H1 (cell line): ENCODE results near the gene CERKL. TPM values are rescaled to one million over a fixed set of nuclear protein-coding genes. Genes with fewer than 3 reads are reported as not detected.

Source experiments
- CTCF ChIA-PET: fragments of 300-600 bp; sonication (Branson Sonifier 250); formaldehyde crosslinking; loops from one replicate; lab custom pipeline; 2021; ENCODE audit not compliant: partially characterized antibody; lab: Charles Lee
- POLR2A ChIA-PET: fragments of 300-600 bp; sonication (Branson Sonifier 250); formaldehyde crosslinking; loops from one replicate; lab custom pipeline; 2021; ENCODE audit warnings: inconsistent platforms; ENCODE audit not compliant: partially characterized antibody; lab: Charles Lee
- DNase-seq, 2 experiments: peaks; one replicate each; pipeline versions ENCODE4 v3.0.0 to v3.0.0-alpha.2; 2010 to 2022; ENCODE audit warnings: low spot score in 2 of 2, low read depth in 1 of 2, mixed read lengths in 1 of 2
- FAIRE-seq: peaks from 2 replicates; lab custom pipeline; 2011; peaks lifted over from hg19 to GRCh38; lab: Jason Lieb, UNC
- H2AFZ ChIP-seq: 2 replicates; pipeline ENCODE4 v1.8.1; 2012; ENCODE audit warnings: low read length, inconsistent platforms
- H2AK5ac ChIP-seq: 2 replicates; pipeline ENCODE4 v1.6.1; 2013; ENCODE audit warnings: low read depth, low read length
- H2BK120ac ChIP-seq: replicated peaks from 2 replicates; pipeline ENCODE3; 2013; ENCODE audit warnings: low read depth, low read length, inconsistent platforms
- H2BK12ac ChIP-seq: 2 replicates; pipeline ENCODE4 v1.6.1; 2013; ENCODE audit warnings: low read depth, low read length
- H2BK15ac ChIP-seq: 2 replicates; pipeline ENCODE4 v1.6.1; 2013; ENCODE audit warnings: low read length
- H2BK20ac ChIP-seq: 2 replicates; pipeline ENCODE4 v1.6.1; 2013; ENCODE audit warnings: low read length
- H2BK5ac ChIP-seq: 2 replicates; pipeline ENCODE4 v1.6.1; 2013; ENCODE audit warnings: low read depth, low read length
- H3K14ac ChIP-seq: 2 replicates; pipeline ENCODE4 v1.6.1; 2013; ENCODE audit warnings: inconsistent platforms; ENCODE audit not compliant: insufficient read length
- H3K18ac ChIP-seq: 2 replicates; pipeline ENCODE4 v1.6.1; 2013; ENCODE audit warnings: low read length; ENCODE audit errors: extremely low read depth
- H3K23ac ChIP-seq: 2 replicates; pipeline ENCODE4 v1.6.1; 2013; ENCODE audit warnings: inconsistent platforms; ENCODE audit not compliant: insufficient read length
- H3K23me2 ChIP-seq: 2 replicates; pipeline ENCODE4 v1.6.1; 2013; ENCODE audit warnings: low read depth, low read length
- H3K27ac ChIP-seq: 2 replicates; pipeline ENCODE4 v1.6.1; 2011; ENCODE audit warnings: low read depth, low read length, inconsistent platforms
- H3K27me3 ChIP-seq, 4 experiments: replicated peaks in 1 of 4; 1 replicate in 1 of 4; 2 replicates in 3 of 4; pipeline versions ENCODE4 v1.6.1 to v1.8.1; 2011 to 2013; ENCODE audit warnings: low read length in 3 of 4, mild to moderate bottlenecking in 3 of 4, inconsistent platforms in 2 of 4, mixed read lengths in 2 of 4, moderate library complexity in 1 of 4; ENCODE audit not compliant: control insufficient read depth in 3 of 4, insufficient read depth in 3 of 4; ENCODE audit errors: extremely low read depth in 1 of 4
- H3K36me3 ChIP-seq, 4 experiments: 2 replicates each; pipeline versions ENCODE4 v1.6.1 to v1.8.1; 2011 to 2013; ENCODE audit warnings: mild to moderate bottlenecking in 4 of 4, low read length in 3 of 4, moderate library complexity in 2 of 4, control low read depth in 1 of 4, inconsistent platforms in 1 of 4; ENCODE audit not compliant: insufficient read depth in 4 of 4, control insufficient read depth in 2 of 4
- H3K4ac ChIP-seq: replicated peaks from 2 replicates; pipeline ENCODE3; 2013; ENCODE audit warnings: low read length, low read depth, mixed read lengths, inconsistent platforms; ENCODE audit not compliant: insufficient read length
- H3K4me1 ChIP-seq, 4 experiments: replicated peaks in 1 of 4; 1 replicate in 1 of 4; 2 replicates in 3 of 4; pipeline versions ENCODE4 v1.6.1 to v1.8.1; 2011 to 2013; ENCODE audit warnings: low read length in 3 of 4, inconsistent platforms in 2 of 4, mixed read lengths in 1 of 4; ENCODE audit not compliant: insufficient read depth in 4 of 4, control insufficient read depth in 3 of 4
- H3K4me2 ChIP-seq, 2 experiments: 2 replicates each; pipeline versions ENCODE4 v1.6.1 to v1.8.1; 2011 to 2013; ENCODE audit warnings: low read depth in 2 of 2, low read length in 2 of 2, control low read depth in 1 of 2, inconsistent platforms in 1 of 2, mild to moderate bottlenecking in 1 of 2; ENCODE audit not compliant: insufficient read depth in 1 of 2
- H3K4me3 ChIP-seq, 4 experiments: fragments of 200-600, 300-600 bp in 1 of 4; sonication (generic), shearing (Covaris generic), sonication (Bioruptor Twin) in 1 of 4; 2 replicates each; pipeline versions ENCODE4 v1.5.1 to v1.8.1; 2011 to 2016; ENCODE audit warnings: low read length in 4 of 4, low read depth in 3 of 4, control low read depth in 2 of 4, inconsistent platforms in 2 of 4, mild to moderate bottlenecking in 2 of 4, mixed read lengths in 1 of 4, moderate library complexity in 1 of 4; ENCODE audit not compliant: insufficient read depth in 2 of 4; ENCODE audit errors: extremely low read depth in 1 of 4
- H3K56ac ChIP-seq: replicated peaks from 2 replicates; pipeline ENCODE3; 2013; ENCODE audit warnings: low read depth, mild to moderate bottlenecking, mixed read lengths, low read length, inconsistent platforms; ENCODE audit not compliant: insufficient read length
- H3K79me1 ChIP-seq: 2 replicates; pipeline ENCODE4 v1.6.1; 2013; ENCODE audit warnings: low read depth, low read length, control low read depth
- H3K79me2 ChIP-seq, 2 experiments: 2 replicates each; pipeline versions ENCODE4 v1.6.1 to v1.8.1; 2012 to 2013; ENCODE audit warnings: low read length in 2 of 2, mild to moderate bottlenecking in 2 of 2, inconsistent platforms in 1 of 2; ENCODE audit not compliant: insufficient read depth in 2 of 2, control insufficient read depth in 1 of 2
- H3K9ac ChIP-seq, 4 experiments: replicated peaks in 1 of 4; 1 replicate in 1 of 4; 2 replicates in 3 of 4; pipeline versions ENCODE4 v1.6.1 to v1.8.1; 2011 to 2013; ENCODE audit warnings: low read depth in 3 of 4, low read length in 3 of 4, control low read depth in 2 of 4, mild to moderate bottlenecking in 2 of 4, moderate library complexity in 2 of 4, inconsistent platforms in 1 of 4; ENCODE audit errors: extremely low read depth in 1 of 4
- H3K9me3 ChIP-seq, 2 experiments: 2 replicates each; pipeline versions ENCODE4 v1.6.1 to v1.8.1; 2012 to 2013; ENCODE audit warnings: mild to moderate bottlenecking in 2 of 2, moderate library complexity in 2 of 2, control low read depth in 1 of 2, inconsistent platforms in 1 of 2, low read depth in 1 of 2, low read length in 1 of 2, mixed read lengths in 1 of 2; ENCODE audit not compliant: insufficient read depth in 2 of 2
- H4K20me1 ChIP-seq, 2 experiments: replicated peaks in 1 of 2; 2 replicates each; pipeline versions ENCODE3 to v1.8.1; 2011 to 2013; ENCODE audit warnings: inconsistent platforms in 2 of 2, low read length in 2 of 2, mild to moderate bottlenecking in 1 of 2; ENCODE audit not compliant: insufficient read depth in 2 of 2, control insufficient read depth in 1 of 2
- H4K5ac ChIP-seq: 2 replicates; pipeline ENCODE4 v1.6.1; 2013; ENCODE audit warnings: low read length, low read depth, mixed read lengths, inconsistent platforms; ENCODE audit not compliant: insufficient read length
- H4K8ac ChIP-seq: 2 replicates; pipeline ENCODE4 v1.8.0; 2013; ENCODE audit warnings: mild to moderate bottlenecking, moderate library complexity, low read length, inconsistent platforms; ENCODE audit not compliant: insufficient read depth; ENCODE audit errors: extremely low read depth
- H4K91ac ChIP-seq: replicated peaks from 2 replicates; pipeline ENCODE3; 2013; ENCODE audit warnings: low read length, mixed read lengths, inconsistent platforms; ENCODE audit not compliant: insufficient read length
- ATF2 ChIP-seq: IDR thresholded peaks from 2 replicates; pipeline ENCODE4 v1.6.1; 2012; ENCODE audit warnings: low read length, inconsistent platforms
- KDM5A ChIP-seq: fragments of 200-600 bp; IDR thresholded peaks from 2 replicates; pipeline ENCODE4 v1.7.1; 2012; ENCODE audit warnings: mild to moderate bottlenecking, low read length, inconsistent platforms, mixed read lengths
- NRF1 ChIP-seq: IDR thresholded peaks from 2 replicates; pipeline ENCODE4 v1.6.1; 2011; ENCODE audit warnings: mild to moderate bottlenecking, low read depth, low read length, improper control_type of control experiment
- POLR2A ChIP-seq, 2 experiments: IDR thresholded peaks; 1 replicate in 1 of 2; 2 replicates in 1 of 2; pipeline ENCODE4 v1.6.1; 2011; ENCODE audit warnings: low read depth in 2 of 2, low read length in 2 of 2, mild to moderate bottlenecking in 2 of 2; ENCODE audit errors: control extremely low read depth in 1 of 2
- WGBS, 2 experiments: shearing (Covaris generic) in 1 of 2; methylation state at CpG; one replicate each; pipeline versions ENCODE4 v1.1.6 to v1.1.7; 2013 to 2015; ENCODE audit warnings: low lambda C conversion rate in 2 of 2, mixed read lengths in 2 of 2, inconsistent platforms in 1 of 2, low coverage in 1 of 2, missing lambda C conversion rate in 1 of 2; ENCODE audit not compliant: insufficient replicate concordance in 2 of 2, insufficient coverage in 1 of 2, insufficient read length in 1 of 2; ENCODE audit errors: extremely low coverage in 1 of 2, missing lambda C conversion rate in 1 of 2; 5-methylcytosine and 5-hydroxymethylcytosine counted together
- polyA plus RNA-seq, 7 experiments: library from polyadenylated mRNA; depleted of rRNA in 3 of 7; stranded (reverse) in 5 of 7; unstranded in 2 of 7; fragments of >200 nt in 5 of 7; fragments of 200-250 nt in 2 of 7; gene quantifications; 1 replicate in 5 of 7; 2 replicates in 1 of 7; 4 replicates in 1 of 7; pipeline versions ENCODE4 v1.2.1 to v1.2.3, GENCODE V29; 2011 to 2013; ENCODE audit warnings: missing spikeins in 2 of 7, mixed read lengths in 2 of 7
- total RNA-seq: library from RNA; stranded (reverse); fragmentation: NEBNext Ultra II Directional; extraction: Animal tissue kit (Norgen Biotek cat#: 25700); gene quantifications from 2 replicates; pipeline ENCODE4 v1.2.1, GENCODE V29; 2021

Gene CERKL
- total and polyA plus RNA-seq, 2 of the 8 experiments (the other 6 are each of a cell fraction or from before 2014, with no cell fraction given): 0.05 TPM; not detected in 1

GRCh38 chr2:181662287-181662686 is 5.4 kb upstream of the CERKL start:
- Histone ChIP-seq H3K18ac (no peak overlapping the region), H3K9me3 (peaks cover 7 to 9% of the 10 kb centered on the region in 2 experiments; a peak in 3 of 4 replicates), H4K20me1 (peaks cover 0 to 2% of the 10 kb centered on the region in 2 experiments), H3K4ac (no peak overlapping the region), H3K4me1 (peaks cover 6 to 14% (median 10%) of the 10 kb centered on the region in 4 experiments; a peak in 6 of 7 replicates), H4K5ac (no peak overlapping the region), H3K56ac (no peak overlapping the region), H2BK120ac (no peak overlapping the region), H3K23ac (no peak overlapping the region), H3K27me3 (peaks cover 18 to 33% (median 29%) of the 10 kb centered on the region in 4 experiments), H3K79me1 (no peaks in the 10 kb centered on the region), H2BK12ac (no peak overlapping the region), H2AK5ac (no peak overlapping the region), H4K91ac (no peak overlapping the region), H3K14ac (no peak overlapping the region), H3K36me3 (no peaks in the 10 kb centered on the region; a peak in 1 of 8 replicates), H2AFZ (no peak overlapping the region), H2BK5ac (no peak overlapping the region), H3K9ac (no peak overlapping the region), H3K4me3 (no peak overlapping the region), H3K79me2 (no peaks in the 10 kb centered on the region), H3K23me2 (no peaks in the 10 kb centered on the region), H2BK20ac (no peak overlapping the region), H3K4me2 (no peak overlapping the region), H2BK15ac (no peak overlapping the region), H4K8ac (no peak overlapping the region), H3K27ac (no peak overlapping the region)
- DNase-seq (no peak), FAIRE-seq (no peak)
- no peak for TF ChIP-seq POLR2A (IDR thresholded peaks at IDR 0.05; ENCODE audit: control extremely low read depth in 1 of 2, low read depth in 2 of 2, low read length in 2 of 2)
- TF ChIP-seq NRF1: no peak
- TF ChIP-seq KDM5A: no peak
- no peak for TF ChIP-seq ATF2
- CTCF ChIA-PET: interaction anchor here (1.4 kb wide), 1 partner anchor 53 kb away, joined by 3 read pairs; no protein-coding TSS in a partner anchor
- POLR2A ChIA-PET: no interaction called here
- 92% methylated on average over 2 of the region's 2 CpGs; no CpG with 5 or more reads in 1 of the 2 experiments for WGBS, 2 experiments
